ENCODE measurements around the gene GPNMB. TPM values are rescaled to one million over a fixed set of nuclear protein-coding genes. Genes with fewer than 3 reads are reported as not detected.
A peak's percentile ranks its signal among the peaks of the same experiment; 100 is the strongest.

GPNMB gene
- total RNA-seq, 4 donors from 2014 or later, result 46.1 to 94.9 (median 60.7) TPM

GRCh38 chr7:23214938-23215337 lies 31.6 kb upstream of the GPNMB start:
- WGBS, result 96% methylated on average over 6 of the region's 6 CpGs
- no peaks in the 10 kb centered on the region for H3K4me1 ChIP-seq
- DNase-seq (ENCODE audit: extremely low spot score), result no peak
- peaks cover 0 to 2% (median 0%) of the 10 kb centered on the region in 4 donors for H3K27me3 ChIP-seq
- intact Hi-C loops (cut with DNase I), result no loop called here
- no peak overlapping the region for H3K4me3 ChIP-seq
- H3K27ac ChIP-seq (replicated peaks in 1 of 4), result no peak overlapping the region
- TF ChIP-seq EP300 (IDR thresholded peaks at IDR 0.05), result no peak
- no peak for TF ChIP-seq POLR2A (IDR thresholded peaks at IDR 0.05; ENCODE audit: low read depth)
- no peak for TF ChIP-seq POLR2AphosphoS5 (IDR thresholded peaks at IDR 0.05)
- TF ChIP-seq, protein P1, sequence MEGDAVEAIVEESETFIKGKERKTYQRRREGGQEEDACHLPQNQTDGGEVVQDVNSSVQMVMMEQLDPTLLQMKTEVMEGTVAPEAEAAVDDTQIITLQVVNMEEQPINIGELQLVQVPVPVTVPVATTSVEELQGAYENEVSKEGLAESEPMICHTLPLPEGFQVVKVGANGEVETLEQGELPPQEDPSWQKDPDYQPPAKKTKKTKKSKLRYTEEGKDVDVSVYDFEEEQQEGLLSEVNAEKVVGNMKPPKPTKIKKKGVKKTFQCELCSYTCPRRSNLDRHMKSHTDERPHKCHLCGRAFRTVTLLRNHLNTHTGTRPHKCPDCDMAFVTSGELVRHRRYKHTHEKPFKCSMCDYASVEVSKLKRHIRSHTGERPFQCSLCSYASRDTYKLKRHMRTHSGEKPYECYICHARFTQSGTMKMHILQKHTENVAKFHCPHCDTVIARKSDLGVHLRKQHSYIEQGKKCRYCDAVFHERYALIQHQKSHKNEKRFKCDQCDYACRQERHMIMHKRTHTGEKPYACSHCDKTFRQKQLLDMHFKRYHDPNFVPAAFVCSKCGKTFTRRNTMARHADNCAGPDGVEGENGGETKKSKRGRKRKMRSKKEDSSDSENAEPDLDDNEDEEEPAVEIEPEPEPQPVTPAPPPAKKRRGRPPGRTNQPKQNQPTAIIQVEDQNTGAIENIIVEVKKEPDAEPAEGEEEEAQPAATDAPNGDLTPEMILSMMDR (IDR thresholded peaks at IDR 0.05), result no peak
- H3K36me3 ChIP-seq, result no peaks in the 10 kb centered on the region
- no peaks in the 10 kb centered on the region for H3K9me3 ChIP-seq

- H3K36me3 ChIP-seq, result no peaks in the 10 kb centered on the region
- 63% methylated on average over 2 of the region's 2 CpGs for WGBS
Measured at GRCh38 chr7:23216021-23216420, 30.6 kb upstream of the GPNMB start.

GRCh38 chr7:23218196-23218595 lies 28.4 kb upstream of the GPNMB start:
- Histone ChIP-seq H3K4me3 (no peak overlapping the region), H3K9me3 (no peaks in the 10 kb centered on the region), H3K4me1 (no peaks in the 10 kb centered on the region), H3K36me3 (no peaks in the 10 kb centered on the region), H3K27me3 (no peaks in the 10 kb centered on the region), H3K27ac (replicated peaks in 1 of 4) (no peak overlapping the region)
- TF ChIP-seq POLR2AphosphoS5 (IDR thresholded peaks at IDR 0.05), result no peak
- no peak for TF ChIP-seq POLR2A (IDR thresholded peaks at IDR 0.05; ENCODE audit: low read depth)
- no peak for TF ChIP-seq EP300 (IDR thresholded peaks at IDR 0.05)
- TF ChIP-seq, protein P1 (IDR thresholded peaks at IDR 0.05), result no peak
- 66% methylated on average over 3 of the region's 3 CpGs for WGBS
- peak; percentile 74 for DNase-seq (ENCODE audit: extremely low spot score)
- intact Hi-C loops (cut with DNase I), result no loop called here

More at GRCh38 chr7:23216021-23216420, 30.6 kb upstream of the GPNMB start:
- Histone ChIP-seq H3K27me3 (no peaks in the 10 kb centered on the region), H3K27ac (replicated peaks in 1 of 4) (no peak overlapping the region), H3K9me3 (no peaks in the 10 kb centered on the region), H3K4me1 (no peaks in the 10 kb centered on the region), H3K4me3 (no peak overlapping the region)
- intact Hi-C loops (cut with DNase I), result no loop called here
- peak; percentile 92 for DNase-seq (ENCODE audit: extremely low spot score)
- TF ChIP-seq, protein P1 (IDR thresholded peaks at IDR 0.05), result no peak
- no peak for TF ChIP-seq POLR2A (IDR thresholded peaks at IDR 0.05; ENCODE audit: low read depth)
- no peak for TF ChIP-seq EP300 (IDR thresholded peaks at IDR 0.05)
- TF ChIP-seq POLR2AphosphoS5 (IDR thresholded peaks at IDR 0.05), result no peak

GRCh38 chr7:23220690-23221305 lies 25.8 kb upstream of the GPNMB start:
- intact Hi-C loops (cut with DNase I), result no loop called here

More at GRCh38 chr7:23220690-23221305, 25.8 kb upstream of the GPNMB start:
- peak; percentile 29 for DNase-seq (ENCODE audit: extremely low spot score)
- Histone ChIP-seq H3K36me3 (no peaks in the 10 kb centered on the region), H3K4me3 (no peak overlapping the region), H3K27me3 (no peaks in the 10 kb centered on the region), H3K9me3 (no peaks in the 10 kb centered on the region), H3K27ac (replicated peaks in 1 of 4) (no peak overlapping the region), H3K4me1 (no peaks in the 10 kb centered on the region)
- TF ChIP-seq, protein P1 (IDR thresholded peaks at IDR 0.05), result no peak
- TF ChIP-seq EP300 (IDR thresholded peaks at IDR 0.05) (no peak), POLR2A (IDR thresholded peaks at IDR 0.05; ENCODE audit: low read depth) (no peak), POLR2AphosphoS5 (IDR thresholded peaks at IDR 0.05) (no peak)
- 79% methylated on average over 4 of the region's 10 CpGs for WGBS

Data from esophagus muscularis mucosa (tissue), 4 donors.